Type B pancreatic cell (in vitro differentiated cells): ENCODE data around the gene NRN1L. TPM values are rescaled to one million over a fixed set of nuclear protein-coding genes. Genes with fewer than 3 reads are reported as not detected.

Experiments
- DNase-seq: peaks from one replicate; pipeline ENCODE4 v3.0.0; 2021; ENCODE audit warnings: mixed read lengths; ENCODE audit not compliant: unreplicated experiment; ENCODE audit errors: extremely low spot score
- H3K27ac Mint-ChIP-seq: 2 replicates; pipeline ENCODE4 v1.8.0; 2021; ENCODE audit warnings: mild to moderate bottlenecking, mixed read lengths
- H3K27me3 Mint-ChIP-seq: 2 replicates; pipeline ENCODE4 v1.8.0; 2021; ENCODE audit warnings: mixed read lengths
- H3K36me3 Mint-ChIP-seq: 2 replicates; pipeline ENCODE4 v1.8.0; 2021; ENCODE audit warnings: mixed read lengths
- H3K4me1 Mint-ChIP-seq: one replicate; pipeline ENCODE4 v1.8.0; 2021; ENCODE audit warnings: mixed read lengths; ENCODE audit not compliant: unreplicated experiment
- H3K4me3 Mint-ChIP-seq: 2 replicates; pipeline ENCODE4 v1.8.0; 2021; ENCODE audit warnings: mild to moderate bottlenecking, mixed read lengths
- H3K9me3 Mint-ChIP-seq: 2 replicates; pipeline ENCODE4 v1.8.0; 2021; ENCODE audit warnings: mixed read lengths
- CTCF ChIP-seq: fragments of 200-600 bp; sonication (generic); conservative IDR thresholded peaks from 2 replicates; pipeline ENCODE4 v1.5.0; 2021; ENCODE audit warnings: antibody characterized with exemption, mild to moderate bottlenecking
- total RNA-seq: library from RNA; stranded (reverse); gene quantifications from 2 replicates; pipeline ENCODE4 v1.2.1, GENCODE V29; 2021; ENCODE audit warnings: low replicate concordance

Gene NRN1L
- total RNA-seq, 1 donor from 2014 or later: 0.80 TPM

GRCh38 chr16:67885976-67886375 lies 1.3 kb downstream of the NRN1L start:
- Mint-ChIP-seq H3K4me3 (no peak overlapping the region), H3K4me1 (peaks cover 5% of the 10 kb centered on the region), H3K36me3 (peaks cover 4% of the 10 kb centered on the region), H3K27me3 (no peaks in the 10 kb centered on the region), H3K9me3 (no peaks in the 10 kb centered on the region), H3K27ac (no peak overlapping the region)
- no peak for TF ChIP-seq CTCF
- no peak for DNase-seq

GRCh38 chr16:67886387-67886786 lies 1.7 kb downstream of the NRN1L start:
- DNase-seq: no peak
- peaks cover 4% of the 10 kb centered on the region for H3K36me3 Mint-ChIP-seq
- TF ChIP-seq CTCF: no peak
- no peak overlapping the region for H3K4me3 Mint-ChIP-seq
- H3K9me3 Mint-ChIP-seq: no peaks in the 10 kb centered on the region
- H3K4me1 Mint-ChIP-seq: peaks cover 5% of the 10 kb centered on the region
- H3K27me3 Mint-ChIP-seq: no peaks in the 10 kb centered on the region
- H3K27ac Mint-ChIP-seq: no peak overlapping the region

GRCh38 chr16:67888331-67888730 lies 3.6 kb downstream of the NRN1L start:
- H3K27me3 Mint-ChIP-seq: no peaks in the 10 kb centered on the region
- H3K27ac Mint-ChIP-seq: no peak overlapping the region
- TF ChIP-seq CTCF: no peak
- H3K9me3 Mint-ChIP-seq: no peaks in the 10 kb centered on the region
- H3K4me1 Mint-ChIP-seq: peaks cover 13% of the 10 kb centered on the region
- DNase-seq: no peak
- H3K4me3 Mint-ChIP-seq: no peak overlapping the region
- H3K36me3 Mint-ChIP-seq: peaks cover 4% of the 10 kb centered on the region

GRCh38 chr16:67892375-67892774 lies 7.7 kb downstream of the NRN1L start:
- no peak for DNase-seq
- Mint-ChIP-seq H3K4me3 (peak overlapping the region; percentile 88), H3K27me3 (no peaks in the 10 kb centered on the region), H3K9me3 (no peaks in the 10 kb centered on the region), H3K36me3 (no peaks in the 10 kb centered on the region), H3K27ac (peak overlapping the region; percentile 91), H3K4me1 (peaks cover 24% of the 10 kb centered on the region)
- TF ChIP-seq CTCF: no peak

GRCh38 chr16:67892899-67893742 lies 8.4 kb downstream of the NRN1L start, which contains the start of gene PSKH1:
PSKH1 (plus strand) TSS chr16:67893254; CDS start chr16:67908750, 15,496 bp downstream.
- H3K27ac Mint-ChIP-seq: peak within 1 kb of the TSS; percentile 99

More at GRCh38 chr16:67892899-67893742, 8.4 kb downstream of the NRN1L start, which contains the start of gene PSKH1:
- peak; percentile 96 for DNase-seq
- H3K36me3 Mint-ChIP-seq: no peaks in the 10 kb centered on the region
- H3K9me3 Mint-ChIP-seq: no peaks in the 10 kb centered on the region
- peak within 1 kb of the TSS; percentile 97 for H3K4me3 Mint-ChIP-seq
- TF ChIP-seq CTCF: no peak
- H3K27me3 Mint-ChIP-seq: no peaks in the 10 kb centered on the region
- H3K4me1 Mint-ChIP-seq: peaks cover 26% of the 10 kb centered on the region
